Stomach (tissue), 9 donors: ENCODE measurements around the gene CTTNBP2. TPM values are rescaled to one million over a fixed set of nuclear protein-coding genes. Genes with fewer than 3 reads are reported as not detected.

ENCODE experiments used
- DNase-seq, 2 donors: peaks; one replicate each; pipeline versions ENCODE4 v3.0.0 to v3.0.0-alpha.2; 2013 to 2019
- H3K27ac ChIP-seq, 5 donors: fragments of 200-600 bp in 4 of 5; sonication (generic) in 4 of 5; one replicate each; pipeline ENCODE4 v1.5.1; 2013 to 2019; ENCODE audit warnings: mild to moderate bottlenecking in 1 of 5, moderate library complexity in 1 of 5
- H3K27me3 ChIP-seq, 3 donors: fragments of 200-600 bp; sonication (generic); one replicate each; pipeline ENCODE4 v1.5.1; 2017 to 2019; ENCODE audit warnings: mixed run types in 1 of 3
- H3K36me3 ChIP-seq, 4 donors: fragments of 200-600 bp; sonication (generic); 1 replicate in 3 of 4; 2 replicates in 1 of 4; pipeline ENCODE4 v1.5.1; 2016 to 2019
- H3K4me1 ChIP-seq, 4 donors: fragments of 200-600 bp; sonication (generic); one replicate each; pipeline ENCODE4 v1.5.1; 2016 to 2019
- H3K4me3 ChIP-seq, 4 donors: fragments of 200-600 bp; sonication (generic) in 3 of 4; one replicate each; pipeline ENCODE4 v1.5.1; 2016 to 2019; ENCODE audit warnings: mild to moderate bottlenecking in 1 of 4
- H3K9me3 ChIP-seq, 4 donors: fragments of 200-600 bp; sonication (generic); one replicate each; pipeline ENCODE4 v1.5.1; 2016 to 2019
- EP300 ChIP-seq: sonication (generic); formaldehyde crosslinking; IDR thresholded peaks from one replicate; pipeline ENCODE4 v1.6.1; 2017; ENCODE audit warnings: antibody characterized with exemption
- POLR2A ChIP-seq, 4 donors: fragments of 450-650 bp; IDR thresholded peaks; one replicate each; pipeline ENCODE4 v1.6.1; 2016; ENCODE audit warnings: antibody characterized with exemption in 4 of 4, control low read depth in 2 of 4, mild to moderate bottlenecking in 1 of 4, moderate library complexity in 1 of 4
- POLR2AphosphoS5 ChIP-seq, 3 donors: sonication (generic); formaldehyde crosslinking; IDR thresholded peaks; one replicate each; pipeline ENCODE4 v1.6.1; 2016; ENCODE audit warnings: antibody characterized with exemption in 3 of 3
- WGBS, 5 donors: extraction: QIAGEN DNeasy Blood & Tissue Kit in 3 of 5; methylation state at CpG; one replicate each; pipeline versions ENCODE4 v1.1.5 to v1.1.7; 2013 to 2018; 5-methylcytosine and 5-hydroxymethylcytosine counted together
- intact Hi-C: fragments of 100-400 bp; cut with DNase I; formaldehyde crosslinking; loops from one replicate; pipeline ENCODE4 v1.15.1; 2023; ENCODE audit warnings: low total_unique reads
- polyA plus RNA-seq, 3 donors: library from polyadenylated mRNA; stranded (reverse); fragments of 200-250 nt; gene quantifications; one replicate each; pipeline ENCODE4 v1.2.3, GENCODE V29; 2013
- total RNA-seq, 5 donors: library from RNA; depleted of rRNA; stranded (reverse); fragments of >200 nt; gene quantifications; one replicate each; pipeline versions ENCODE4 v1.1.0 to v1.2.3, GENCODE V29; 2014 to 2016
- TF ChIP-seq, protein P1 (sequence below), 7 experiments: fragments of 450-650 bp in 4 of 7; fragments of 200-600 bp in 3 of 7; sonication (generic) in 3 of 7; IDR thresholded peaks; one replicate each; pipeline ENCODE4 v1.5.1; 2016 to 2019; ENCODE audit warnings: antibody characterized with exemption in 7 of 7, control low read depth in 2 of 7, mild to moderate bottlenecking in 1 of 7
- donor health status: healthy with polysubstance abuse.
- donor health status: Bipolar disorder and iron deficiency.
- donor health status: healthy.

Gene CTTNBP2
- total and polyA plus RNA-seq, 8 donors, result 0.62 to 56.4 (median 5.6) TPM

DNA sequence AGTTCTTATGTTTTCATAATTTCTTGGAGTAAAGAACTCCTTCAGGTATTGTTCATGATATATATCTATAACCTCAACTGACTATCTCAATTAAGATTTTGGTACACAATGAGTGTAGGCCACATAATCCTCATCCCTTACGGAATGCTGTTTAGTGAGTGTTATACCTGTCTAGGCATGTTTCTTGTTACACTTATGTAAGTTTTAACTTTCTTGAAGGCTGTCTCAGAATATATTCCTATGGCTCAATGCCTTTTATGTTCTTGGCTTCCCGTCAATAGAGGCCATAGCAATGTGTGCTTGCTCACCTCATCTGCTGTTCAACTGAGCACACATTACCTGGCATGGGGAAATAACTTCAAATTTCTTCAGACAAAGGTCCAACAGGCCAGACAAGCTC lies 185.1 kb downstream of the CTTNBP2 start:
- no peak overlapping the region for H3K4me3 ChIP-seq
- H3K4me1 ChIP-seq, result no peaks in the 10 kb centered on the region
- H3K36me3 ChIP-seq, result no peaks in the 10 kb centered on the region
- H3K27ac ChIP-seq, result no peak overlapping the region
- H3K27me3 ChIP-seq, result no peaks in the 10 kb centered on the region
- TF ChIP-seq, protein P1, sequence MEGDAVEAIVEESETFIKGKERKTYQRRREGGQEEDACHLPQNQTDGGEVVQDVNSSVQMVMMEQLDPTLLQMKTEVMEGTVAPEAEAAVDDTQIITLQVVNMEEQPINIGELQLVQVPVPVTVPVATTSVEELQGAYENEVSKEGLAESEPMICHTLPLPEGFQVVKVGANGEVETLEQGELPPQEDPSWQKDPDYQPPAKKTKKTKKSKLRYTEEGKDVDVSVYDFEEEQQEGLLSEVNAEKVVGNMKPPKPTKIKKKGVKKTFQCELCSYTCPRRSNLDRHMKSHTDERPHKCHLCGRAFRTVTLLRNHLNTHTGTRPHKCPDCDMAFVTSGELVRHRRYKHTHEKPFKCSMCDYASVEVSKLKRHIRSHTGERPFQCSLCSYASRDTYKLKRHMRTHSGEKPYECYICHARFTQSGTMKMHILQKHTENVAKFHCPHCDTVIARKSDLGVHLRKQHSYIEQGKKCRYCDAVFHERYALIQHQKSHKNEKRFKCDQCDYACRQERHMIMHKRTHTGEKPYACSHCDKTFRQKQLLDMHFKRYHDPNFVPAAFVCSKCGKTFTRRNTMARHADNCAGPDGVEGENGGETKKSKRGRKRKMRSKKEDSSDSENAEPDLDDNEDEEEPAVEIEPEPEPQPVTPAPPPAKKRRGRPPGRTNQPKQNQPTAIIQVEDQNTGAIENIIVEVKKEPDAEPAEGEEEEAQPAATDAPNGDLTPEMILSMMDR (IDR thresholded peaks at IDR 0.05), result no peak
- TF ChIP-seq POLR2AphosphoS5 (IDR thresholded peaks at IDR 0.05) (no peak), POLR2A (IDR thresholded peaks at IDR 0.05) (no peak), EP300 (no peak)
- intact Hi-C loops, result no loop called here
- no peaks in the 10 kb centered on the region for H3K9me3 ChIP-seq
- WGBS, 5 donors, result 92 to 97% (median 95%) methylated on average over 2 of the region's 2 CpGs
- DNase-seq, result peak in 1 of 2 donors; percentile 12

DNA sequence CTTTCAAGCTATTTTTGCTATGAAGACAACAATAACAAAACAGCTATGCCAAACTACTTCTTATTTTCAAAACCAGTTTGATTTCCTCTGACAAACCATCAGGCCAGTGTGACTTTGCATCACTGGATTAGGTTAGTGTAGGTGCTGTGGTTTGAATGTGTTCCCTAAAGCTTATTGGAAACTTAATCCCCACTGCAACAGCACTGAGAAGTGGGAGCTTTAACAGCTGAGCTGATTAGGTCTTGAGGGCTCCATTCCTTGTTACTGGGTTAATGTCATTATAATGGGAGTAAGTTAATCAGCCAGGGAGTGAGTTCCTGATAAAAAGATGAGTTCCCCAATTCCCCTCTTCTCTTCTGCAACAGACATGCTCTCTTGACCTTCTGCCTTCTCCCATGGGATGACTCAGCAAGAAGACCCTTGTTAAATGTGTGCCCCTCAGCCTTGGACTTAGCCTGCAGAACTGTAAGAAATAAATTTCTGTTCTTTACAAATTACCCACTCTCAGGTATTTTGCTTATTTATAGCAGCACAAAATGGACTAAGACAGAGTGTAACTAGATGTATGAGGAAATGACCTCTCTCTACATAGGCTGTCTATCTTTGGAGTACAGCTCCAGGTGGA lies 186.8 kb downstream of the CTTNBP2 start:
- no peaks in the 10 kb centered on the region for H3K36me3 ChIP-seq
- H3K4me3 ChIP-seq, result no peak overlapping the region
- no peak overlapping the region for H3K27ac ChIP-seq
- no peaks in the 10 kb centered on the region for H3K9me3 ChIP-seq
- no peaks in the 10 kb centered on the region for H3K27me3 ChIP-seq
- H3K4me1 ChIP-seq, result no peaks in the 10 kb centered on the region
- intact Hi-C loops, result no loop called here
- TF ChIP-seq POLR2AphosphoS5 (IDR thresholded peaks at IDR 0.05) (no peak), POLR2A (IDR thresholded peaks at IDR 0.05) (no peak), EP300 (no peak)
- TF ChIP-seq, protein P1 (IDR thresholded peaks at IDR 0.05), result no peak
- no peak for DNase-seq

- DNase-seq, result no peak
- Histone ChIP-seq H3K27me3 (no peaks in the 10 kb centered on the region), H3K9me3 (no peaks in the 10 kb centered on the region), H3K27ac (no peak overlapping the region), H3K4me1 (no peaks in the 10 kb centered on the region), H3K36me3 (no peaks in the 10 kb centered on the region), H3K4me3 (no peak overlapping the region)
- TF ChIP-seq POLR2A (IDR thresholded peaks at IDR 0.05) (no peak), EP300 (no peak), POLR2AphosphoS5 (IDR thresholded peaks at IDR 0.05) (no peak)
- TF ChIP-seq, protein P1 (IDR thresholded peaks at IDR 0.05), result no peak
- intact Hi-C loops, result no loop called here
These were observed 187.4 kb downstream of the CTTNBP2 start for GRCh38 chr7:117685795-117686194.

DNA sequence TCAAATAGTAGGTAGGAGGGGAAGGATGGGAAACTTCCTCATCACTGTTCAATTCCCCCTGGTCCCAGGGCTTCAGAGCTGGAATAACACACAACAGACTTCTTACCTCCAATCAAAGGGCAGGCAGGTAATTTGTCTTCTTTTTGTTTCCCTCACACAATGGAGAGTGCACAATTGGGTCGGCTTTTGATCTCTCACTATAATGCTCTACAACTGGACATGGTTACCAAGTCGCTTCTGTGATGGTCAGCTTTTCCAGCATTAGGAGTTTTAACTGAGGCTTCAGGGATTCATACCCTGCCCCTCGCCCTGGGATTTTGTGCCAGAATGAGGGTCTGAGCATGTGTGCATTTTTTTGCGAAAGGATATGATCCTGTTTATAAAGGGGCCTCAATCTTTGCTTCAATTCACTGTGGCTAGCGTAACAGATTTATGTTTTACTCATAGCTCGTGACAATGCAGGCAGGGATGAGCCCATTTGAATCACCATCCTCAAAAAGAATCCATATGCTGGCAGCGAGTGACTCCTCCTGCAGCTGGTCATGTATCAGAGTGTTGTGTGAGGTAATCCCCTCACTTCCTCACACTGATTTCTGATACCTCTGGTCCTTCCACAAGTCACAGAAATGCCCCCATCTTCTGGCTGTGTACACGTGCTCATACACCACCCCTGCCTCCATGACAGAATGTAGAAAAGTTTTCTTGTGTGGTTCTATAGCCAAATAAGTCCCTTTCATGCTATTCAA lies 189.6 kb downstream of the CTTNBP2 start:
- no peaks in the 10 kb centered on the region for H3K27me3 ChIP-seq
- intact Hi-C loops, result no loop called here
- no peak for DNase-seq

More for the DNA sequence above, 189.6 kb downstream of the CTTNBP2 start:
- WGBS, 5 donors, result 81 to 88% (median 85%) methylated on average over 8 of the region's 8 CpGs
- H3K27ac ChIP-seq, result no peak overlapping the region
- H3K4me1 ChIP-seq, result no peaks in the 10 kb centered on the region
- H3K4me3 ChIP-seq, result no peak overlapping the region
- no peak for TF ChIP-seq EP300
- TF ChIP-seq POLR2AphosphoS5 (IDR thresholded peaks at IDR 0.05), result no peak
- no peak for TF ChIP-seq POLR2A (IDR thresholded peaks at IDR 0.05)
- TF ChIP-seq, protein P1 (IDR thresholded peaks at IDR 0.05), result no peak
- H3K36me3 ChIP-seq, result no peaks in the 10 kb centered on the region
- no peaks in the 10 kb centered on the region for H3K9me3 ChIP-seq
